Measurements from ENCODE around the gene ZMIZ1. TPM values are rescaled to one million over a fixed set of nuclear protein-coding genes. Genes with fewer than 3 reads are reported as not detected.

ZMIZ1 gene
- total and polyA plus RNA-seq, 2 donors from 2014 or later = 14.2 to 97.6 TPM

DNA sequence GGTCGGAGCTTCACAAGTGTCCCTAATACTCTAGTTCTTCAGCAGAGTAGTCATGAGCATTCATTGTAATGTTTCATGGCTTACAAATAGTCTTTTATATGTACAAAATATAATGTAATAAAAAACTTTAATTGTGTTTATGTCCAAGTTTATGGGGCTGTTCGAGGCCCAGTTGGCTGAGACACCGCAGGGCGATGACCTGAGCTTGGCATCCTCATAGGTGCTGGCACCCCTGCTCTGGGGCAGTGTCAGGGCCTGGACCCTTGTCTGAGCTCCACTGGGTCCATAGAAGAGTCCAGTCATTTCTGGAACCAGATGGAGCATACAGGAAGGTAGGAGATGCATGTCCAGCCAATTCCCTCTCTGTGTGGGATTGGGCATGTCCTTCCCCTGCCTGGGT, 12.9 kb upstream of the ZMIZ1 start:
- no peaks in the 10 kb centered on the region for H3K36me3 ChIP-seq (ENCODE audit: control insufficient read depth in 2 of 3, insufficient read depth in 3 of 3, low read length in 3 of 3)
- DNase-seq (peak in 2 of 5 donors; percentile 11 to 37), FAIRE-seq (no peak)
- H3K9me3 ChIP-seq (ENCODE audit: control insufficient read depth in 2 of 3, insufficient read depth in 1 of 3, low read length in 3 of 3) = no peaks in the 10 kb centered on the region
- no peak overlapping the region for H3K27ac ChIP-seq (ENCODE audit: low read depth in 2 of 2, low read length in 2 of 2)
- no peak overlapping the region for H3K4me3 ChIP-seq (ENCODE audit: low read length in 3 of 3)
- peaks cover 0 to 6% (median 2%) of the 10 kb centered on the region in 3 donors for H3K4me1 ChIP-seq (ENCODE audit: control insufficient read depth in 2 of 3, insufficient read depth in 2 of 3, low read depth in 1 of 3, low read length in 3 of 3)
- no peak overlapping the region for H3K9ac ChIP-seq (ENCODE audit: low read length in 3 of 3)
- intact Hi-C loops (cut with DNase I) = no loop called here
- TF ChIP-seq, protein P1, sequence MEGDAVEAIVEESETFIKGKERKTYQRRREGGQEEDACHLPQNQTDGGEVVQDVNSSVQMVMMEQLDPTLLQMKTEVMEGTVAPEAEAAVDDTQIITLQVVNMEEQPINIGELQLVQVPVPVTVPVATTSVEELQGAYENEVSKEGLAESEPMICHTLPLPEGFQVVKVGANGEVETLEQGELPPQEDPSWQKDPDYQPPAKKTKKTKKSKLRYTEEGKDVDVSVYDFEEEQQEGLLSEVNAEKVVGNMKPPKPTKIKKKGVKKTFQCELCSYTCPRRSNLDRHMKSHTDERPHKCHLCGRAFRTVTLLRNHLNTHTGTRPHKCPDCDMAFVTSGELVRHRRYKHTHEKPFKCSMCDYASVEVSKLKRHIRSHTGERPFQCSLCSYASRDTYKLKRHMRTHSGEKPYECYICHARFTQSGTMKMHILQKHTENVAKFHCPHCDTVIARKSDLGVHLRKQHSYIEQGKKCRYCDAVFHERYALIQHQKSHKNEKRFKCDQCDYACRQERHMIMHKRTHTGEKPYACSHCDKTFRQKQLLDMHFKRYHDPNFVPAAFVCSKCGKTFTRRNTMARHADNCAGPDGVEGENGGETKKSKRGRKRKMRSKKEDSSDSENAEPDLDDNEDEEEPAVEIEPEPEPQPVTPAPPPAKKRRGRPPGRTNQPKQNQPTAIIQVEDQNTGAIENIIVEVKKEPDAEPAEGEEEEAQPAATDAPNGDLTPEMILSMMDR (IDR thresholded peaks at IDR 0.05; ENCODE audit: borderline replicate concordance, extremely low read depth, insufficient read depth) = no peak
- H3K27me3 ChIP-seq (ENCODE audit: control insufficient read depth, insufficient read depth, low read length) = no peaks in the 10 kb centered on the region

DNA sequence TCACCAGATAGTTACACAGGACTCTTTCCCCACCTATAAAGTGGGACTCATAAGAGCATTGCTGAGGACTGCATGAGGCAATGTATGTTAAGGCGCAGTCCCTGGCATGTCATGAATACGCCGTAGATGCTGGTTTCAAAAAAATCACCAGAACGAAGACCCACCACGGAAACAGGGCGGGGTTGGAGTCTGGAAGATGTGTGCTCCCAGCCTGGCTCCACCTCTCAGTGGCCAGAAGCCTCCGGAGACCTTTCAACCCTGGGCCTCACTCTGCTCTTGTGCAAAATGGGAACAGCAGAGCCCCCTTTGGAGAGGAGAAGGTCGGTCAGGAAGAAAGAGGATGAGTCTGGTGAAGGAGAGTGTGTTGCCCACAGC, 12.4 kb upstream of the ZMIZ1 start:
- Histone ChIP-seq H3K27ac (ENCODE audit: low read depth in 2 of 2, low read length in 2 of 2) (no peak overlapping the region), H3K27me3 (ENCODE audit: control insufficient read depth, insufficient read depth, low read length) (no peaks in the 10 kb centered on the region), H3K36me3 (ENCODE audit: control insufficient read depth in 2 of 3, insufficient read depth in 3 of 3, low read length in 3 of 3) (no peaks in the 10 kb centered on the region), H3K4me1 (ENCODE audit: control insufficient read depth in 2 of 3, insufficient read depth in 2 of 3, low read depth in 1 of 3, low read length in 3 of 3) (peaks cover 0 to 5% (median 0%) of the 10 kb centered on the region in 3 donors), H3K9ac (ENCODE audit: low read length in 3 of 3) (no peak overlapping the region), H3K4me3 (ENCODE audit: low read length in 3 of 3) (no peak overlapping the region), H3K9me3 (ENCODE audit: control insufficient read depth in 2 of 3, insufficient read depth in 1 of 3, low read length in 3 of 3) (no peaks in the 10 kb centered on the region)
- peak in 2 of 5 donors; percentile 20 to 29 for DNase-seq
- TF ChIP-seq, protein P1 (IDR thresholded peaks at IDR 0.05; ENCODE audit: borderline replicate concordance, extremely low read depth, insufficient read depth) = no peak
- intact Hi-C loops (cut with DNase I) = no loop called here
- no peak for FAIRE-seq

DNA sequence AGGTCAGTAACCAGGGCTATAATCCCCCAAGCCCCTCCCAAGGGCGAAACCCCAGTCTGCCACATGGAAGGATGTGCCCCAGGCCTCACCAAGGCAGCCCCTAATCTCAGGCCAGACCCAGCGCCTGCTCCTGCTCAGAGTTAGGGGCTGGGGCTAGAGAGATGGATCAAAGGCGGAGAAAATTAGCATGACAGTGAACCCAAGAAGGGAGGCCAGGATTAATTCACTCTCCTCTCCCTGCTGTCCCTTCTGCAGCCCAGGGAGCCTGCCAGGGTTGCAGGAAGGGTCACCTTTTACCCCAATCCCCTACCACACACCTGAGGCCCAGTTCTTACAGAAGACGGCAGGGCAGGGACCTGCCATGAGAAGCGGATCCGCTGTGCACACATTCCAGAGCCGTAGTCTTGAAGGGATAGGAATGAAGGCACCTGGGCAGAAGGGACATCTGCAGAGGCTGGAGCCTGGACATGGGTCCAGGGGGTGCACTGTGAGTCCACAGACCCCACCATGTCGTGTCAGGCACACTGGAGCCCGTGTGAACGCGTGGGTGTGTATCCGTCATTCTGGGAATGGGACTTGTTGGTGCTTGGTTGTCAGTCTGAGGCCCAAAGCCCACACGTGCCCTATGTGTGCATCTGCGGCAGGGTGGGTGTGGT, 11.9 kb upstream of the ZMIZ1 start:
- no peak overlapping the region for H3K27ac ChIP-seq (ENCODE audit: low read depth in 2 of 2, low read length in 2 of 2)
- DNase-seq (peak in 2 of 5 donors; percentile 22 to 26), FAIRE-seq (no peak)
- H3K9me3 ChIP-seq (ENCODE audit: control insufficient read depth in 2 of 3, insufficient read depth in 1 of 3, low read length in 3 of 3) = no peaks in the 10 kb centered on the region
- H3K4me3 ChIP-seq (ENCODE audit: low read length in 3 of 3) = no peak overlapping the region
- H3K36me3 ChIP-seq (ENCODE audit: control insufficient read depth in 2 of 3, insufficient read depth in 3 of 3, low read length in 3 of 3) = no peaks in the 10 kb centered on the region
- H3K4me1 ChIP-seq (ENCODE audit: control insufficient read depth in 2 of 3, insufficient read depth in 2 of 3, low read depth in 1 of 3, low read length in 3 of 3) = peaks cover 0 to 5% (median 0%) of the 10 kb centered on the region in 3 donors
- no peaks in the 10 kb centered on the region for H3K27me3 ChIP-seq (ENCODE audit: control insufficient read depth, insufficient read depth, low read length)
- H3K9ac ChIP-seq (ENCODE audit: low read length in 3 of 3) = no peak overlapping the region
- intact Hi-C loops (cut with DNase I) = no loop called here
- TF ChIP-seq, protein P1 (IDR thresholded peaks at IDR 0.05; ENCODE audit: borderline replicate concordance, extremely low read depth, insufficient read depth) = no peak

Measured in kidney (tissue), 14 donors.